ENCODE data around the gene SGIP1. TPM values are rescaled to one million over a fixed set of nuclear protein-coding genes. Genes with fewer than 3 reads are reported as not detected.

The SGIP1 gene
- total RNA-seq, 1 donor from 2014 or later = 11.9 TPM

GRCh38 chr1:66503841-66504470, 30.0 kb upstream of the SGIP1 start:
- Mint-ChIP-seq H3K27ac (no peak overlapping the region), H3K9me3 (no peaks in the 10 kb centered on the region), H3K27me3 (ENCODE audit: low read depth) (no peaks in the 10 kb centered on the region), H3K4me1 (peaks cover 28% of the 10 kb centered on the region), H3K36me3 (no peaks in the 10 kb centered on the region), H3K4me3 (no peak overlapping the region)
- no peak for DNase-seq (ENCODE audit: low spot score in 2 of 2, unreplicated experiment in 2 of 2)
- TF ChIP-seq CTCF (IDR thresholded peaks at IDR 0.05; ENCODE audit: unreplicated experiment) = peak; percentile 37

- Mint-ChIP-seq H3K9me3 (no peaks in the 10 kb centered on the region), H3K4me3 (no peak overlapping the region), H3K36me3 (no peaks in the 10 kb centered on the region), H3K27me3 (ENCODE audit: low read depth) (no peaks in the 10 kb centered on the region), H3K27ac (peak overlapping the region; percentile 1), H3K4me1 (peaks cover 32% of the 10 kb centered on the region)
- DNase-seq (ENCODE audit: low spot score in 2 of 2, unreplicated experiment in 2 of 2) = no peak
- TF ChIP-seq CTCF (IDR thresholded peaks at IDR 0.05; ENCODE audit: unreplicated experiment) = no peak
These were observed 28.1 kb upstream of the SGIP1 start for GRCh38 chr1:66505671-66506392.

- no peak for TF ChIP-seq CTCF (IDR thresholded peaks at IDR 0.05; ENCODE audit: unreplicated experiment)
- H3K27me3 Mint-ChIP-seq (ENCODE audit: low read depth) = no peaks in the 10 kb centered on the region
- no peak for DNase-seq (ENCODE audit: low spot score in 2 of 2, unreplicated experiment in 2 of 2)
- no peaks in the 10 kb centered on the region for H3K9me3 Mint-ChIP-seq
- peak overlapping the region; percentile 1 for H3K27ac Mint-ChIP-seq
- no peak overlapping the region for H3K4me3 Mint-ChIP-seq
- no peaks in the 10 kb centered on the region for H3K36me3 Mint-ChIP-seq
- peaks cover 30% of the 10 kb centered on the region for H3K4me1 Mint-ChIP-seq
These were observed 27.6 kb upstream of the SGIP1 start for GRCh38 chr1:66506393-66506687.

- peaks cover 24% of the 10 kb centered on the region for H3K4me1 Mint-ChIP-seq
- DNase-seq (ENCODE audit: low spot score in 2 of 2, unreplicated experiment in 2 of 2) = no peak
These were observed 27.0 kb upstream of the SGIP1 start for GRCh38 chr1:66506991-66507390.

GRCh38 chr1:66510407-66510806, 23.5 kb upstream of the SGIP1 start:
- no peak overlapping the region for H3K4me3 Mint-ChIP-seq
- no peak for DNase-seq (ENCODE audit: low spot score in 2 of 2, unreplicated experiment in 2 of 2)
- peaks cover 1% of the 10 kb centered on the region for H3K27me3 Mint-ChIP-seq (ENCODE audit: low read depth)
- H3K9me3 Mint-ChIP-seq = peaks cover 21% of the 10 kb centered on the region
- H3K4me1 Mint-ChIP-seq = peaks cover 21% of the 10 kb centered on the region
- H3K36me3 Mint-ChIP-seq = no peaks in the 10 kb centered on the region
- no peak for TF ChIP-seq CTCF (IDR thresholded peaks at IDR 0.05; ENCODE audit: unreplicated experiment)
- H3K27ac Mint-ChIP-seq = no peak overlapping the region

More at GRCh38 chr1:66506991-66507390, 27.0 kb upstream of the SGIP1 start:
- Mint-ChIP-seq H3K4me3 (no peak overlapping the region), H3K9me3 (no peaks in the 10 kb centered on the region), H3K27me3 (ENCODE audit: low read depth) (no peaks in the 10 kb centered on the region), H3K27ac (no peak overlapping the region), H3K36me3 (no peaks in the 10 kb centered on the region)
- no peak for TF ChIP-seq CTCF (IDR thresholded peaks at IDR 0.05; ENCODE audit: unreplicated experiment)

Data from mesothelial cell of epicardium (in vitro differentiated cells).